Measurements from ENCODE around the gene SPTLC3. TPM values are rescaled to one million over a fixed set of nuclear protein-coding genes. Genes with fewer than 3 reads are reported as not detected.

Gene SPTLC3
- total RNA-seq, 2 donors from 2014 or later: 5.2 to 24.5 TPM

DNA sequence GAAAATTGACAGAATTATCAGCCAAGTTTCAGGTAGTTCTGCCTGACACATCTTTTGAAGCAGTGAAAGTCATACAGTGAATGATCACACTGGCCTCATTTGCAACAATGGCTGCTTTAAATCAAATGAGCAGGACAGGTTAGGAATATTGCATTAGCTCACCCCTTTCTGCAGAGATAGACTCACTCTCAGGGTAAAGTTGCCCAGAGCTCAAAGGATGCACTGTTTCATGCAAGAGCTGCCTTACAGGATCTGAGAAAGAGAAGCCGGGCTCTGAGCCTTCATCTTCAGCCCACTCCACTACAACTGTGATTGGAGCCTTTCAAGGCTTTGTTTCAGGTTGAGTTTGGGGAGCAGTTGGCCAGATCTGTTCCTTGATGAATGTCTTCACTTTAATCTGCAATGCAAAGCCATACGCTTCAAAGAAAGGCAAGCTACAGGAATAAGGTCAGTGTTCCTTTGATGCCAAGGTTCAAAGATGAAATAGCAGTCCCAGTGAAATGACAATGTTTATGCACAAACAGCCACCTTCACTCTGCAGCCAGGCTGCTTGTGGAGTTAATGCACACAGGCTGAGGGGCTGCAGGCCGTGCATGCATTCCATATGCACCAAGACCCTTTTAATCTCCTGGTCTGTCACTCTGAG lies 121.4 kb downstream of the SPTLC3 start:
- no peaks in the 10 kb centered on the region for H3K36me3 ChIP-seq
- WGBS: 87% methylated on average over 3 of the region's 3 CpGs
- intact Hi-C loops (cut with DNase I): no loop called here
- H3K4me3 ChIP-seq: no peak overlapping the region
- H3K4me1 ChIP-seq (replicated peaks): no peaks in the 10 kb centered on the region
- H3K27me3 ChIP-seq (replicated peaks; ENCODE audit: insufficient read depth): no peaks in the 10 kb centered on the region
- no peaks in the 10 kb centered on the region for H3K9me3 ChIP-seq
- H3K27ac ChIP-seq: no peak overlapping the region
- TF ChIP-seq POLR2AphosphoS5 (IDR thresholded peaks at IDR 0.05): no peak
- TF ChIP-seq POLR2A (IDR thresholded peaks at IDR 0.05): no peak
- TF ChIP-seq, protein P1, sequence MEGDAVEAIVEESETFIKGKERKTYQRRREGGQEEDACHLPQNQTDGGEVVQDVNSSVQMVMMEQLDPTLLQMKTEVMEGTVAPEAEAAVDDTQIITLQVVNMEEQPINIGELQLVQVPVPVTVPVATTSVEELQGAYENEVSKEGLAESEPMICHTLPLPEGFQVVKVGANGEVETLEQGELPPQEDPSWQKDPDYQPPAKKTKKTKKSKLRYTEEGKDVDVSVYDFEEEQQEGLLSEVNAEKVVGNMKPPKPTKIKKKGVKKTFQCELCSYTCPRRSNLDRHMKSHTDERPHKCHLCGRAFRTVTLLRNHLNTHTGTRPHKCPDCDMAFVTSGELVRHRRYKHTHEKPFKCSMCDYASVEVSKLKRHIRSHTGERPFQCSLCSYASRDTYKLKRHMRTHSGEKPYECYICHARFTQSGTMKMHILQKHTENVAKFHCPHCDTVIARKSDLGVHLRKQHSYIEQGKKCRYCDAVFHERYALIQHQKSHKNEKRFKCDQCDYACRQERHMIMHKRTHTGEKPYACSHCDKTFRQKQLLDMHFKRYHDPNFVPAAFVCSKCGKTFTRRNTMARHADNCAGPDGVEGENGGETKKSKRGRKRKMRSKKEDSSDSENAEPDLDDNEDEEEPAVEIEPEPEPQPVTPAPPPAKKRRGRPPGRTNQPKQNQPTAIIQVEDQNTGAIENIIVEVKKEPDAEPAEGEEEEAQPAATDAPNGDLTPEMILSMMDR (IDR thresholded peaks at IDR 0.05): no peak
- DNase-seq (ENCODE audit: low spot score): no peak

DNA sequence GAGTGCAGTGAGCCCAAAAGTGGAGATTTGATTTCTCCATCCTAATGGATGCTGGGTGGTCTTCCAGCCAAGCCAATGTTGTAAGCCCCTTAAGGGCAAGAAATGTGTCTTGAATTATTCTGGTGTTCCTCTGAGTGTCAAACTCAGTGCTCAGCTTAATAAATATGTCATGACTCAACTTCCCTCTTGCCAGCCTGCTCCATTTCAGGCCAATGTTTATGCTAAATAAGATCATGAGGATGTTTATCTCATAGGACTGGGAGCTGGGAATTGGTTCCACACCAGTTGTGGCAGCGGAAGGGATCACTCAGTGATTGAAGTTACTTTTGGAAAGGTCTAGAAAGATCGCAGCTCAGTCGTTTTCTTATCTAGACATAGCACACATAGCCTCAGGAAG lies 121.9 kb downstream of the SPTLC3 start:
- no peaks in the 10 kb centered on the region for H3K9me3 ChIP-seq
- intact Hi-C loops (cut with DNase I): no loop called here

DNA sequence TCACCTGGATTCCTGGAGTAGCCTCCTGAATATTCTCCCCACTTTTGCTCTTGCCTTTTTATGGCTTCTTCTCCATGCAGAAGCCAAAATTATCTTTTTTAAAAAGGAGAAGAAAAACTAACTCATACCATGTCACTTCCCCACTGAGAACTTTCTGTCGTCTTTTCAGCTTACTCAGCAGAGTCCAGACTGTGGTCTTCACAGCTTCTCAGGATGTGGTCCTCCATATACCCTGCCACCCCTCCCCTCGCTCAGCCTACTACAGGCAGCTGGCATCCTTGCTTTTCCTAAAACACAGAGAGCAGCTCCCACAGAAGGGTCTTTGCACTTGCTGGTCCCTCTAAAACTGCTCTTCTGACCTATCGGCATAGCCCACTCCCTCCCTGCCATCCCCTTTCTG lies 122.9 kb downstream of the SPTLC3 start:
- H3K27me3 ChIP-seq (replicated peaks; ENCODE audit: insufficient read depth): no peaks in the 10 kb centered on the region
- no peaks in the 10 kb centered on the region for H3K36me3 ChIP-seq
- no peaks in the 10 kb centered on the region for H3K9me3 ChIP-seq
- no peak for DNase-seq (ENCODE audit: low spot score)
- H3K27ac ChIP-seq: no peak overlapping the region
- intact Hi-C loops (cut with DNase I): no loop called here
- TF ChIP-seq POLR2AphosphoS5 (IDR thresholded peaks at IDR 0.05): no peak
- no peak overlapping the region for H3K4me3 ChIP-seq
- 76% methylated on average over 3 of the region's 3 CpGs for WGBS
- no peaks in the 10 kb centered on the region for H3K4me1 ChIP-seq (replicated peaks)

More for the DNA sequence above, 121.9 kb downstream of the SPTLC3 start:
- DNase-seq (ENCODE audit: low spot score): no peak
- no peak overlapping the region for H3K27ac ChIP-seq
- 95% methylated on average over 3 of the region's 3 CpGs for WGBS
- H3K4me3 ChIP-seq: no peak overlapping the region
- H3K27me3 ChIP-seq (replicated peaks; ENCODE audit: insufficient read depth): no peaks in the 10 kb centered on the region
- H3K36me3 ChIP-seq: no peaks in the 10 kb centered on the region
- H3K4me1 ChIP-seq (replicated peaks): no peaks in the 10 kb centered on the region
- TF ChIP-seq POLR2AphosphoS5 (IDR thresholded peaks at IDR 0.05) (no peak), POLR2A (IDR thresholded peaks at IDR 0.05) (no peak)
- TF ChIP-seq, protein P1 (IDR thresholded peaks at IDR 0.05): no peak

DNA sequence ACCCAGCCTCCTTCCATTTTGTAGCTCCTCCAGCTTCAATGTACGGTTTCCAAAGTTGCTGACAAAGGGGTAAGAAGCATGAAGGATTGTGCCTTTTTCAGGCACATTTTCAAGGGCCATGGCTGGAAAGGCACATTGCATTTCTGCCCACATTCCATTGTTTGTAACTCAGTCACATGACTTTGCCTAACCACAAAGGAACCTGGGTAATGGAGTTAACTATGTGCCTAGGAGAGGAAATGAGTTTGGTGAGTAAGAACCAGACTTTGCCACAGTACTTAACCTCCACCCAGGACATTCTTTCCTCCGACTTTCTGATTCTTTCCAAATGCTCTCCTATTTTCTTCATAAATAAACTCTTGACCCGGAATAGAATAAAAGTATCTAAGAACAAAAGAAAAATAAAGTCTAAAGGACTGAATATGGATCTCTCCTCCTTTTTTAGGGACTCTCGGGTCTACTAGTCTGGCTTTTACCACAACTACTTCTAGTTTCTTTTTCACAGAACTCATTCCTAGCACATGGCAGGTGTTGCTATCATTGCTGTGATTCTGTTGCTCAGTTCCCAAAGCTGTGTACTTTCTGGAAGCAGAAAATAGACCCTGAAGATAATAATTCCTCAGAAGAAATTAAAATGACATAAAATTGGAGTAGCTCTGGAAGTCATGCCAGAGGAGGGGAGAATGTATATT lies 130.8 kb downstream of the SPTLC3 start:
- Histone ChIP-seq H3K9me3 (no peaks in the 10 kb centered on the region), H3K4me3 (no peak overlapping the region), H3K27ac (no peak overlapping the region), H3K36me3 (no peaks in the 10 kb centered on the region), H3K27me3 (replicated peaks; ENCODE audit: insufficient read depth) (no peaks in the 10 kb centered on the region), H3K4me1 (replicated peaks) (no peaks in the 10 kb centered on the region)
- WGBS: 85% methylated on average over 4 of the region's 4 CpGs
- TF ChIP-seq POLR2A (IDR thresholded peaks at IDR 0.05) (no peak), POLR2AphosphoS5 (IDR thresholded peaks at IDR 0.05) (no peak)
- TF ChIP-seq, protein P1 (IDR thresholded peaks at IDR 0.05): no peak
- intact Hi-C loops (cut with DNase I): no loop called here
- DNase-seq (ENCODE audit: low spot score): no peak

DNA sequence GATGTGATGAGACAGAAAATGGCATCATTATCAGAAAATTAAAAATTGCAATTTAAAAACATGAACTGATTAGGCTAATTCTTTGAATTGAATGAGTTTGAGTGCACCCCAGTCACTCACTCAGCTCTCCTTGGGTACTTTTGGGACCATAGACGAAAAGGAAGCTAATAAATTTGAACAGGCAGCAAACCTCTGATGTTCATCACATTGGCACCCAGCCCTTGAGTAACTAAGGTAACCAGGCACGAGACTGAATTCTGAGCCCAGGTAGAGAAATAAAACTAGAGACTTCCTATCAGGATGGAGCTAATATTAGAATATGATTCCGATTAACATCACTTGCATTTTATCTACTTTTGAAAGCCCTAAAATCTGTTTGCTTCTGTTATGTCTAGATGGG lies 131.4 kb downstream of the SPTLC3 start:
- Histone ChIP-seq H3K4me3 (no peak overlapping the region), H3K27me3 (replicated peaks; ENCODE audit: insufficient read depth) (no peaks in the 10 kb centered on the region), H3K36me3 (no peaks in the 10 kb centered on the region), H3K9me3 (no peaks in the 10 kb centered on the region), H3K4me1 (replicated peaks) (no peaks in the 10 kb centered on the region), H3K27ac (no peak overlapping the region)
- intact Hi-C loops (cut with DNase I): no loop called here
- no peak for DNase-seq (ENCODE audit: low spot score)
- 42% methylated on average over 3 of the region's 3 CpGs for WGBS
- TF ChIP-seq, protein P1 (IDR thresholded peaks at IDR 0.05): no peak
- no peak for TF ChIP-seq POLR2A (IDR thresholded peaks at IDR 0.05)
- no peak for TF ChIP-seq POLR2AphosphoS5 (IDR thresholded peaks at IDR 0.05)

Data from prostate gland (tissue), 2 donors.